GM12865 (cell line): Measurements from ENCODE around the gene EXOSC7.
A peak's percentile ranks its signal among the peaks of the same experiment; 100 is the strongest.

Experiments used
- DNase-seq: peaks from one replicate; pipeline ENCODE4 v3.0.0; 2010; ENCODE audit warnings: low read depth
- H3K4me3 ChIP-seq: 2 replicates; pipeline ENCODE4 v1.5.1; 2011; ENCODE audit warnings: mild to moderate bottlenecking, low read depth, low read length, control low read depth
- TF ChIP-seq, protein P1 (sequence below): IDR thresholded peaks from 2 replicates; pipeline ENCODE4 v1.5.1; 2011; ENCODE audit warnings: low read length, control low read depth, low read depth, inconsistent platforms; ENCODE audit not compliant: insufficient read depth; ENCODE audit errors: missing control alignments

EXOSC7 gene

DNA sequence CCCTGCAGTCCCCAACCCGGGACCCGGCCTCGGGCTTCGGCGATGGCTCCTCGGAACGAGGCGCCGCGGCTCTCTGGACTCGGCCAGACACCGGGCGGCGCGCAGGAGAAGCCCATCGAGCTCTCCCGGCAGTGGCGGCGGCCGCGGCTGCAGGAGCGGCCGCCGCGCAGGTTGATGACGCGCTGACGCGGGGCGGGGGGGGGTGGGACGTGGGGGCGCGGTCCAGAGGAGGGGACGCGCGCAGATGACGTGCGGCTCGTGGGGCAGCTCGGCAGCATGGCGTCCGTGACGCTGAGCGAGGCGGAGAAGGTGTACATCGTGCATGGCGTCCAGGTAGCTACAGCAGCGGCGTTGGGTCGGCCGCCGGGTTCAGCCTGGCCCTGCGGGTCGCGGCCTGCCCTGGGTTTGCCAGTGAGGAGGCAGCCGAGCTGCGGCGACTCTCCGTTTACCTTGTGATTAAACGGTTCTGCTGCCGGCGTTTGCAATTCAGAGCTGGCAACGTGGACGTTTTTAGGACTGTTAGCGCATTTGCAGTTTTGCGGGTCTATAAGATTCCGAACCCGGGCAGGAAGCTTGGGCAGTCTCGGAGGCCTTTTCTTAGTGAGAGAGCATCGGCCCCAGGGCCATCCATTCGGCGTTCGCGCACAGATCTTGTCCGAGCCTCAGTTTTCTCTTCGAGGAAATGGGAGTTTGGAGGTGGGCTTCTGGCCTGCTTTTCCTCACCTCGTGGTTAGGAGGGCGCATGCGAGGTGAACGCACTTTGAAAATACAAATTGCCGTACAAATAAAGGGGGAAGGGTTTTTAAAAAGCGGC is at the start of gene EXOSC7, which contains the start of gene ZDHHC3:
Gene EXOSC7 (plus strand): TSS at position 243 of the 814 bp plus-strand sequence. CDS start 34 bp downstream, at position 277.
Gene ZDHHC3 (minus strand): TSS at position 173 of the 814 bp plus-strand sequence. CDS start 16,738 bp downstream, outside the sequence.
- peak; percentile 92 for DNase-seq
- peak within 1 kb of the TSS; percentile 100 for H3K4me3 ChIP-seq
- TF ChIP-seq, protein P1, sequence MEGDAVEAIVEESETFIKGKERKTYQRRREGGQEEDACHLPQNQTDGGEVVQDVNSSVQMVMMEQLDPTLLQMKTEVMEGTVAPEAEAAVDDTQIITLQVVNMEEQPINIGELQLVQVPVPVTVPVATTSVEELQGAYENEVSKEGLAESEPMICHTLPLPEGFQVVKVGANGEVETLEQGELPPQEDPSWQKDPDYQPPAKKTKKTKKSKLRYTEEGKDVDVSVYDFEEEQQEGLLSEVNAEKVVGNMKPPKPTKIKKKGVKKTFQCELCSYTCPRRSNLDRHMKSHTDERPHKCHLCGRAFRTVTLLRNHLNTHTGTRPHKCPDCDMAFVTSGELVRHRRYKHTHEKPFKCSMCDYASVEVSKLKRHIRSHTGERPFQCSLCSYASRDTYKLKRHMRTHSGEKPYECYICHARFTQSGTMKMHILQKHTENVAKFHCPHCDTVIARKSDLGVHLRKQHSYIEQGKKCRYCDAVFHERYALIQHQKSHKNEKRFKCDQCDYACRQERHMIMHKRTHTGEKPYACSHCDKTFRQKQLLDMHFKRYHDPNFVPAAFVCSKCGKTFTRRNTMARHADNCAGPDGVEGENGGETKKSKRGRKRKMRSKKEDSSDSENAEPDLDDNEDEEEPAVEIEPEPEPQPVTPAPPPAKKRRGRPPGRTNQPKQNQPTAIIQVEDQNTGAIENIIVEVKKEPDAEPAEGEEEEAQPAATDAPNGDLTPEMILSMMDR: no peak

DNA sequence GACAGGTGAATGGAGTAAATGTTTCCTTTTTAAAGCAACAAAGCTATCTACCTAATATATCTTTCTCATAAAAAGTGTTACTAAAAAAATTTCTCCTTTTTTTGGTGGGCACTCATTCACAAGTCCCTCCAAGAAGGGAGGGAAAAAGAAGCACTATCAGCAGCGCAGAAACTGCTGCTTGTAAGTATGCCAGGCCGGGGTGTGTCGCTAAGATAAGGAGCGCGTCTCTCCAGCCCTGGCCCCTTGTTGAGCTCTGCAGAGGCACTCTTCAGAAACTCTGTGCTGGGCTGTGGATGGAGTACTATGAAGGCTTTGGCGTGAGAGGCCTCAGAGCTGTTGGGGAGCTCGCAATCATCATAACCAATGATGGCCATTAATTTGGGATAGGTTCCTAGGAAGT is 49.1 kb upstream of the EXOSC7 start:
- DNase-seq: no peak
- TF ChIP-seq, protein P1: no peak
- no peak overlapping the region for H3K4me3 ChIP-seq

DNA sequence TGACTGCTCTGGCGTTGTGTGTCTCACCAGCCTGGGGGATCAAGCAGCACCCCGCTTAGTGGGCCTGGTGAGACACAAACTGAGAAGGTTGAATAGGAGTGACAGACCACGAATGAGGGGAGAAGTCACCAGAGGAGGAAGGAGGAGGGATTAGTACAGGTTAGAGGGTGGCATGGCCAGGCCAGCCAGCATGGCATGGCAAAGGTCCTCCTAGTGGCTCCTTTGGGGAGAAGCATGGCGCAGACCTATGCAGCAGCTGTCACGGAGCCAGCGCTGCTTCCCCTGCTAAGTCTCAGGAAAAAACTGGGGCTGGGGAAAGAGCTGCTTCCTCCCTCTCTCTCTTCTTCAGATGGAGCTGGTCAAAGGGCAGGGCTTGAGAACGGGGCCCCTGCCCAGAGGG is 48.7 kb upstream of the EXOSC7 start:
- no peak overlapping the region for H3K4me3 ChIP-seq
- TF ChIP-seq, protein P1: no peak
- no peak for DNase-seq

DNA sequence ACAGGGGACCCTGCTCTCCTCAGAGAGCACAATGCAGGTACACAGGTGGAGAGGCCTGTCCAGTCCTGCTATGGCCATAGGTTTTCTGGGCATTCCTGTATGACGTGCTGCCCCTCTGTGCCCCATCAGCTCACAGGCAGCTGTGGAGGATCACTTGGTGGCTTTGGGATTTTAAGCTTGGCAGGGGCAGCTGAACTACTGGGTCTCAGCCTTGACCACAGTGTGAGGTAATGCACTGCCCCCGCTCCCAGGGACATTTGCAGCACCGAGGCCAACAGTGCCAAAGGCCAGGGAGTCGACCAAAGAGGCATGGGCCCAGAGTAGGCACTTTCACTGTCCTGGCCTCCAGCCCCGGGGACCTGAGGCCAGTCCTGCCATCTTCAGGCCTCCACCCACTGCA is 46.3 kb upstream of the EXOSC7 start:
- DNase-seq: no peak
- H3K4me3 ChIP-seq: no peak overlapping the region
- TF ChIP-seq, protein P1: no peak

DNA sequence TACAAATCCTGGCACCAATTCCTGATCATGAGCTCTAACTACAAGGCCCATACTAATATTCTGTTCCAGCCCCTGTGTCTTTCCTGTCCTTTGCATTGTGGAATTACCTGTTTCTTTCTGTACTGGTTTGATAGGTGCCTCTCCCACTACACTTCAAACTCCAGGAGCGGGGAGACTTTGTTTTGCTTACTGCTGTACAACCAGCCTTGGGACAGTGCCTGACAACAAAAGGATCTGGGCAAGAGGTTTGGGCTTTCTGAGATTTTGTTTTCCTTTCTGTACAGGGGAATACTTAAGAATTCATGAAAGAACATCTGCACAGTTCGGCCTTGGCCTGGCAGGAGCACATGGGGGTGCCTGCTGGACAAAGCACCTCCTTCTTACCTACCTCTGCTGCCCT is 45.1 kb upstream of the EXOSC7 start:
- H3K4me3 ChIP-seq: no peak overlapping the region
- TF ChIP-seq, protein P1: no peak
- DNase-seq: no peak

DNA sequence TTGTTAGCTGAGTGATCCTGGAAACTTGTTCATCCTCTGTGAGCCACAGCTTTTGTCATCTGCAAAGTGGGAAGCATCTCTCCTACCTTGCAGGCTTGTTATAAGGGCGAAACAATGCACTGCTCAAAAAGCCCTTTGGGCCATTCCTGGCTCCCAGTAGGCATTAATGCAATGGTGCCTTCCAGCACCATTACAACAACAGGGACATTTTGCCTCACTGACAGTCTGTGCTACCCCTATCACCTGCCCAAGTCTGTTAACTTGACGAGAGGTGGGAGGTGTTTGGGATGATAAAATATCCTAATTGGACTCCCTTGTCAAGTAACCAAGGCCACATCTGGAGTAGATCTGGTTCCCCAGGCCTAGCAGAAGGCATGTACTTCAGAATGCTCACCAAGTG is 44.3 kb upstream of the EXOSC7 start:
- TF ChIP-seq, protein P1: no peak
- no peak overlapping the region for H3K4me3 ChIP-seq
- no peak for DNase-seq

DNA sequence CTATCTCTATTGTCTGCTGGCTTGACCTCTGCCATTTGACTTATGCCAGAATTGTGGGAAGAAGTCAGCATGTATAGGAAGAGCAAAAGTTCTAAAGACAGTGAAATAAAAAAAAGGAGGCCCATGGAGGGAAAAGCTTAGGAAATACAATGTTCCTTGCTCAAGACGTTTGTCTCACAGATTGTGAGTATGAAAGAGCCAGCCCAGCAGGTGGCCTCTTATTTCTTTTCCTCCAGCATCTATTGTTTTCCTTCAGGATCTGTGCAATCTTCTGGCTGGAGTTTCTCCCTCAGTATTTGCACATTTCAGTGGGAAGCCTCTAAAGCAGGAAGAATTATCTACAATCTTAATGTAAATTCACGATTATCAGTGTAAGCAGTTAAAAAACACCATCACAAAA is 43.8 kb upstream of the EXOSC7 start:
- no peak overlapping the region for H3K4me3 ChIP-seq
- TF ChIP-seq, protein P1: no peak
- no peak for DNase-seq
